ENCODE data around the gene CNN2. TPM values are rescaled to one million over a fixed set of nuclear protein-coding genes. Genes with fewer than 3 reads are reported as not detected.

The CNN2 gene
- total RNA-seq, 1 donor from 2014 or later = 436 TPM

DNA sequence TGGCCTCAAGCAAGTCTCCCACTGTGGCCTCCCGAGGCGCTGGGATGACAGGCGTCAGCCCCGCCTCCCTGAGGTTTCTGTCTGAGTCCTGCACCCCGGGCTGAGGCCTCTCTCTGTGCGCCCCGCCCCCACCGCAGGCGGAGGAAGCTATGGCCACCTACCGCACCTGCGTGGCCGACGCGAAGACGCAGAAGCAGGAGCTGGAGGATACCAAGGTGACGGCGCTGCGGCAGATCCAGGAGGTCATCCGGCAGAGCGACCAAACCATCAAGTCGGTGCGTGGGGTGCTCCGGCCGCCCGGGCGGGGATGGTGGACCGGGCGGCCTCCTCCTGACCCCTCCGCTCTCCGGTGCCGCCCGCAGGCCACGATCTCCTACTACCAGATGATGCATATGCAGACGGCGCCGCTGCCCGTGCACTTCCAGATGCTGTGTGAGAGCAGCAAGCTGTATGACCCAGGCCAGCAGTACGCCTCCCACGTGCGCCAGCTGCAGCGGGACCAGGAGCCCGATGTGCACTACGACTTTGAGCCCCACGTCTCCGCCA is 53.2 kb downstream of the CNN2 start:
- intact Hi-C loops (cut with micrococcal nuclease) = no loop called here

- intact Hi-C loops (cut with micrococcal nuclease) = no loop called here
Observed at GRCh38 chr19:1080360-1081161, 54.2 kb downstream of the CNN2 start.

- intact Hi-C loops (cut with micrococcal nuclease) = loop anchor here (1.0 kb wide), 2 partner anchors 18 to 22 kb away; partner anchors contain the start of gene GPX4
Observed at GRCh38 chr19:1081301-1082164, 55.1 kb downstream of the CNN2 start.

DNA sequence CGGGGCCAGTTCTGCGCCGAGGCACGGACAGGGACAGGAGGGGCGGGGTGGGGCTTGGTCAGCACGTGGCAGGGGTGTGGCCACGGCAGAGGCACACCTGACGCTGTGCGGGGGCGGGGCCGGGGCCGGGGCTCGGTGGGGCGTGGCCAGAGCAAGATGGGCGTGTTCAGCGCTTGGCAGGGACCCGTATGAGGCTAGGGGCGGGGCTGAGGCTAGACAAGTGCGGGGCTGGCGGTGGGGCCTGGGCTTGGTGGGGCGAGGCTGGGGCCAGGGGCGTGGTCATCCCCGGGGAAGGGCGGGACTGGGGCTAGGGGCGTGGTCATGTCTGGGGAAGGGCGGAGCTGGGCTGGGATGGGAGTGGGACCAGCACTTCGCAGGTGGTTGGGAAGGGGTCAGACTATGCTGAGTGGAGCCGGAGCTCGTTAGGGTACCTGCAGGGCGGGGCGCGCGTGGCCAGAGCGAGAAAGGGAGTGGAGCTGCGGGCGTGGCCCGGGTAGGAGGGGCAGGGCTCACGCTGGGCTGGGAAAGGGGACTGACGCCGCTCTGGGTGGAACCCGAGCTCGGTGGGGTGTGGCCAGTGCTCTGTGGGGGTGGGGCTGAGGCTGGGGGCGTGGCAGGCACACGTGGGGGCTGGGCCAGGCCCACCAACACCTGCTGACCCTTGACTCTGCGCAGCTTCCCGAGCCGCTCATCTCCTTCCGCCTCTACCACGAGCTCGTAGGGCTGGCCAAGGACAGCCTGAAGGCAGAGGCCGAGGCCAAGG is 55.9 kb downstream of the CNN2 start:
- intact Hi-C loops (cut with micrococcal nuclease) = loop anchor here (1.0 kb wide), 2 partner anchors 19 to 21 kb away; partner anchors contain the start of gene GPX4

- intact Hi-C loops (cut with micrococcal nuclease) = loop anchor here (1.0 kb wide), 2 partner anchors 20 kb away; partner anchors contain the start of gene GPX4
Observed at GRCh38 chr19:1082928-1083816, 56.8 kb downstream of the CNN2 start.

- intact Hi-C loops (cut with micrococcal nuclease) = no loop called here
Observed at GRCh38 chr19:1084024-1084868, 57.8 kb downstream of the CNN2 start.

- intact Hi-C loops (cut with micrococcal nuclease) = no loop called here
Observed at GRCh38 chr19:1085053-1085658, 58.7 kb downstream of the CNN2 start.

- intact Hi-C loops (cut with micrococcal nuclease) = no loop called here
Observed at GRCh38 chr19:1085676-1086442, 59.5 kb downstream of the CNN2 start.

GRCh38 chr19:1086613-1087012 is 60.2 kb downstream of the CNN2 start:
- intact Hi-C loops (cut with micrococcal nuclease) = no loop called here

DNA sequence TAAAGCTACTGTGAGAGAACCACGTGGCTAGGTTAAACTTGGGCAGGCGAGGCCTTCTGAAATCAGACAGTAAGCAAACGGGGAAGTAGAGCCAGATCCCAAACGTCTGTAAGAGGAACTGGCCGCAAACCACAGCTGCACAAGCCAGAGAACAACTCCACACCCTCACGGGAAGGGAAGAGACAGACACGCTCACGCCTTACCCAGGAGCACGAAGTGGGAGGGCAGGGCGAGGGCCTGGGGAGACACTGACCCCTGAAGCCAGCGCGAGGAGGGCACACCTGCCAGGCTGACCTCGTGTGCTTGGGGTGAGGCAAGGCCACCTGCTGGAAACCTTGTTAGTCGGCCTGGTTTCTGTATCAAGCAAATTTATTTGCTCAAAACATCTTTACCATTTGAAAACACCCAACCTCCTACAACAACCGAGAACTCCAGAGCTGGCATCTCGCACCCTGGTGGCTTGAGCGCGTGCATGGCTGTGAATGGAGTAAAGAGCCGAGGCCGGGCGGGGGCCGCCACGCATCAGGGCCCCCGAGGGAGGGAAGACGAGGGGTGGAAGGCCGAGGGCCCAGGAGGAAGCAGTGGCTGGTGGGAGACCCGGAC is 61.5 kb downstream of the CNN2 start:
- intact Hi-C loops (cut with micrococcal nuclease) = no loop called here

DNA sequence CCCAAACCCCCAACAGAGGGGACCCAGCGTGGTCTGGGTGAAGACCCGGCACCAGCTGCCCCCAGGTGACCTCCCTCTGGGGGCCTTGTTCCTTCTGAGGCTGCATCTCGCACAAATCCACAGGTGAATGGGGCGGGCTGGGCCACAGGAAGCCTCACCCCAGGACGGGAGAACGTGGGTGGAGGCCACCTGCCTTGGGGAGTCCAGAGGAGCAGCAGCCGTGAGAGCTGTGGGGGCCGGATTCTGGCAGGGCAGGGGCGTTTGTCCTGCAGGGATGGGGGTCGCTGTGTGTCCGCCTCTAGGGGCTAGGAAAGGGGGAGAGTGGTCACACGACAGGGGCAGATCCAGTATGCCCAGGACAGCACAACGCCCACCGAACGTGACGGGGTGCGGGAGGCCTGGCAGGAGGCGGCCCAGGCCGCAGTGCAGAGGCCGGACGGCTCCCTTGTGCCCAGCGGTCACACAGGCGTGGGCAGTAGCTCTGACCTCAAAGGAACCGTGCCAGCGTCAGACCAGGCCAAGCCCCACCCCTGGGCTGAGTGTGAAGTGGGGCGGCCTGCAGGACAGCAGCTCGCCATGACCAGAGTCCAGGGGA is 62.1 kb downstream of the CNN2 start:
- intact Hi-C loops (cut with micrococcal nuclease) = no loop called here

Other genes with a start within 250 kb of the CNN2 start
- gene PTBP1, start 229.2 kb upstream of the CNN2 start, total RNA-seq = 550 and 562 TPM in 2 replicates
- not detected in 2 replicates for gene PLPPR3, start 204.7 kb upstream of the CNN2 start, total RNA-seq
- not detected in 2 replicates for gene AZU1, start 198.8 kb upstream of the CNN2 start, total RNA-seq
- not detected in 2 replicates for gene PRTN3, start 185.6 kb upstream of the CNN2 start, total RNA-seq
- not detected in 2 replicates for gene ELANE, start 174.3 kb upstream of the CNN2 start, total RNA-seq
- 1.0 and 1.2 TPM in 2 replicates for gene CFD, start 166.9 kb upstream of the CNN2 start, total RNA-seq
- 64.3 and 74.3 TPM in 2 replicates for gene MED16, start 133.4 kb upstream of the CNN2 start, total RNA-seq
- not detected in 2 replicates for gene RNU6-9, start 133.1 kb upstream of the CNN2 start, total RNA-seq
- 122 and 138 TPM in 2 replicates for gene R3HDM4, start 113.4 kb upstream of the CNN2 start, total RNA-seq
- 1.1 and 2.2 TPM in 2 replicates for gene KISS1R, start 109.3 kb upstream of the CNN2 start, total RNA-seq
- gene ARID3A, start 100.6 kb upstream of the CNN2 start, total RNA-seq = 27.3 and 28.9 TPM in 2 replicates
- gene WDR18, start 42.3 kb upstream of the CNN2 start, total RNA-seq = 54.8 and 57.5 TPM in 2 replicates
- gene GRIN3B, start 26.2 kb upstream of the CNN2 start, total RNA-seq = not detected in 2 replicates
- gene TMEM259, start 5.5 kb upstream of the CNN2 start, total RNA-seq = 181 and 185 TPM in 2 replicates
- not detected in 2 replicates for gene RNU6-2, start 5.1 kb upstream of the CNN2 start, total RNA-seq
- 63.6 and 71.7 TPM in 2 replicates for gene ABCA7, start 13.5 kb downstream of the CNN2 start, total RNA-seq
- 471 and 479 TPM in 2 replicates for gene ARHGAP45, start 40.6 kb downstream of the CNN2 start, total RNA-seq
- gene POLR2E, start 68.8 kb downstream of the CNN2 start, total RNA-seq = 155 and 170 TPM in 2 replicates
- 131 and 142 TPM in 2 replicates for gene GPX4, start 77.4 kb downstream of the CNN2 start, total RNA-seq
- gene SBNO2, start 147.7 kb downstream of the CNN2 start, total RNA-seq = 164 and 179 TPM in 2 replicates
- 68.7 and 77.1 TPM in 2 replicates for gene STK11, start 179.2 kb downstream of the CNN2 start, total RNA-seq
- 0.10 TPM in 1 of 2 replicates, not detected in the other for gene CBARP, start 211.4 kb downstream of the CNN2 start, total RNA-seq
- gene ATP5F1D, start 215.1 kb downstream of the CNN2 start, total RNA-seq = 161 and 183 TPM in 2 replicates
- gene MIDN, start 222.0 kb downstream of the CNN2 start, total RNA-seq = 106 and 107 TPM in 2 replicates
- gene CIRBP, start 242.7 kb downstream of the CNN2 start, total RNA-seq = 208 and 213 TPM in 2 replicates
- 55.8 and 64.6 TPM in 2 replicates for gene FAM174C, start 248.9 kb downstream of the CNN2 start, total RNA-seq